Testis (tissue), 3 donors: ENCODE data around the gene SUSD1. TPM values are rescaled to one million over a fixed set of nuclear protein-coding genes. Genes with fewer than 3 reads are reported as not detected.

Experiments used
- DNase-seq: peaks from one replicate; pipeline ENCODE4 v3.0.0-alpha.2; 2019
- H3K27ac ChIP-seq, 2 donors: fragments of 200-600 bp; sonication (generic); one replicate each; pipeline ENCODE4 v1.5.1; 2019
- H3K27me3 ChIP-seq: fragments of 200-600 bp; sonication (generic); one replicate; pipeline ENCODE4 v1.5.1; 2019
- H3K36me3 ChIP-seq: fragments of 200-600 bp; sonication (generic); one replicate; pipeline ENCODE4 v1.5.1; 2017; ENCODE audit warnings: low read depth; ENCODE audit errors: missing control alignments
- H3K4me1 ChIP-seq: fragments of 200-600 bp; sonication (generic); one replicate; pipeline ENCODE4 v1.5.1; 2019
- H3K4me3 ChIP-seq, 2 donors: fragments of 200-600 bp; sonication (generic); one replicate each; pipeline ENCODE4 v1.5.1; 2017 to 2019
- H3K9me3 ChIP-seq: fragments of 200-600 bp; sonication (generic); one replicate; pipeline ENCODE4 v1.5.1; 2017
- CTCF ChIP-seq, 3 experiments: fragments of 450-650 bp in 2 of 3; fragments of 200-600 bp in 1 of 3; sonication (generic) in 1 of 3; IDR thresholded peaks; one replicate each; pipeline ENCODE4 v1.5.1; 2016 to 2019; ENCODE audit warnings: antibody characterized with exemption in 3 of 3, mild to moderate bottlenecking in 2 of 3, moderate library complexity in 1 of 3
- POLR2A ChIP-seq: fragments of 450-650 bp; IDR thresholded peaks from one replicate; pipeline ENCODE4 v1.6.1; 2017; ENCODE audit warnings: antibody characterized with exemption, mild to moderate bottlenecking, moderate library complexity
- WGBS, 2 donors: methylation state at CpG; one replicate each; pipeline ENCODE4 v1.1.5; 2018; 5-methylcytosine and 5-hydroxymethylcytosine counted together
- intact Hi-C: fragments of 100-400 bp; cut with DNase I; formaldehyde crosslinking; loops from one replicate; pipeline ENCODE4 v1.15.1; 2023; ENCODE audit warnings: low total_unique reads
- polyA plus RNA-seq: library from polyadenylated mRNA; stranded (reverse); fragments of 350-450 nt; fragmentation: Illumina TruSeq; extraction: RNeasy Lipid Tissue Mini Kit (QIAGEN cat#74804); gene quantifications from one replicate; pipeline ENCODE4 v1.2.3, GENCODE V29; 2014; ENCODE audit warnings: low read depth, low replicate concordance; ENCODE audit not compliant: insufficient read depth
- total RNA-seq, 2 donors: library from RNA; depleted of rRNA; stranded (reverse); fragments of >200 nt; gene quantifications; one replicate each; pipeline ENCODE4 v1.2.3, GENCODE V29; 2016

Gene SUSD1
- total and polyA plus RNA-seq, 3 donors from 2014 or later, result 12.7 to 39.1 (median 28.0) TPM

DNA sequence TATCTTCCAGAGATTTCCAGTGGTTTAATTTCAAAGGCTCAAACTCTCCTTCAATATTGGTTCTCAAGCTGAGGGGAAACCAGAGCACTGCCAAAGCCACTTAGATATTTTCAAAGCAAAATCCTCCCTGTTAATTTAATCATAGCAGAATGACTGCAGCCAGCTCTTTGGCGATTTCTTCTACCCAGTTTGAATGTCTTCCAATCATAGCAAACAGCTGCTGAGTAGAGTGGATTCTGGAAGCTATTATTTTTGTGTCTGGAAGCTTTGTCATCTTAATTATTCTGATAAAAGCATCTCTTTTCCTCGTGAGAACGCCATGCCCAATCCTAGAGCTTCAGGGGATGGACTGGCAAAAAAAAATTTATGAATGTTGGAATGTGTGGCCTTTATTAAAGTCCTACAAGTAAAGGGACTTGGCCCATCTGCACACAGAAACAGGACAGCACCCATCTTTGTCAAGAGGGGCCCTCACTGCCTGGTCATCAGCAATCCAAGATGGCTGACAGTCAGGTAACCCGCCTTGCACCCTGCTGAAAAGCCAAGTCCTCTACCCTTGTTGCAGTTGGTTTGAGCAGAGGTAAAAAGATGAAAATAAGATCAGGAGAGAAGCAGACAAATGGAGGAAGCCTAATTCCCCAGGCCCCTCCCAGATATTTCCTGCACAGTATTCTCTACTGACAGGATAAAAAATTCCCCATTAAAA lies 125.1 kb downstream of the SUSD1 start:
- TF ChIP-seq POLR2A (no peak), CTCF (IDR thresholded peaks at IDR 0.05) (no peak)
- Histone ChIP-seq H3K9me3 (no peaks in the 10 kb centered on the region), H3K27ac (no peak overlapping the region), H3K4me1 (peaks cover 6% of the 10 kb centered on the region), H3K4me3 (no peak overlapping the region), H3K36me3 (no peaks in the 10 kb centered on the region), H3K27me3 (no peaks in the 10 kb centered on the region)
- no peak for DNase-seq
- 55 to 69% methylated on average over 4 of the region's 4 CpGs for WGBS, 2 donors
- intact Hi-C loops, result no loop called here

- no peak for DNase-seq
- 38 to 41% methylated on average over 11 of the region's 11 CpGs for WGBS, 2 donors
- intact Hi-C loops, result no loop called here
- Histone ChIP-seq H3K36me3 (no peaks in the 10 kb centered on the region), H3K9me3 (no peaks in the 10 kb centered on the region), H3K27me3 (no peaks in the 10 kb centered on the region), H3K4me1 (peaks cover 6% of the 10 kb centered on the region), H3K4me3 (no peak overlapping the region), H3K27ac (no peak overlapping the region)
- TF ChIP-seq POLR2A, result no peak
Observed at GRCh38 chr9:112048924-112049691, 126.0 kb downstream of the SUSD1 start.

- Histone ChIP-seq H3K27ac (no peak overlapping the region), H3K4me3 (no peak overlapping the region), H3K9me3 (no peaks in the 10 kb centered on the region), H3K27me3 (no peaks in the 10 kb centered on the region), H3K36me3 (no peaks in the 10 kb centered on the region), H3K4me1 (peaks cover 6% of the 10 kb centered on the region)
- intact Hi-C loops, result no loop called here
- TF ChIP-seq POLR2A (no peak), CTCF (IDR thresholded peaks at IDR 0.05) (no peak)
- no peak for DNase-seq
Observed at GRCh38 chr9:112047538-112048066, 127.5 kb downstream of the SUSD1 start.

GRCh38 chr9:112046181-112046580 lies 128.9 kb downstream of the SUSD1 start:
- no peaks in the 10 kb centered on the region for H3K27me3 ChIP-seq
- no peaks in the 10 kb centered on the region for H3K36me3 ChIP-seq
- TF ChIP-seq CTCF (IDR thresholded peaks at IDR 0.05), result no peak
- no peak for TF ChIP-seq POLR2A
- no peak for DNase-seq
- H3K9me3 ChIP-seq, result no peaks in the 10 kb centered on the region
- intact Hi-C loops, result no loop called here
- no peak overlapping the region for H3K4me3 ChIP-seq
- peaks cover 6% of the 10 kb centered on the region for H3K4me1 ChIP-seq
- H3K27ac ChIP-seq, result no peak overlapping the region

- Histone ChIP-seq H3K4me1 (no peaks in the 10 kb centered on the region), H3K27ac (no peak overlapping the region), H3K4me3 (no peak overlapping the region), H3K27me3 (no peaks in the 10 kb centered on the region), H3K36me3 (no peaks in the 10 kb centered on the region), H3K9me3 (no peaks in the 10 kb centered on the region)
- no peak for DNase-seq
- intact Hi-C loops, result no loop called here
- WGBS, 2 donors, result 94 to 95% methylated on average over 4 of the region's 4 CpGs
- TF ChIP-seq POLR2A (no peak), CTCF (IDR thresholded peaks at IDR 0.05) (no peak)
Observed at GRCh38 chr9:112044881-112045280, 130.2 kb downstream of the SUSD1 start.
